HUES6 (cell line): ENCODE data around the gene ATF4.

Experiments used
- H3K27ac ChIP-seq: 2 replicates; pipeline ENCODE4 v1.7.0; 2013; ENCODE audit warnings: low read depth, mild to moderate bottlenecking, low read length, inconsistent platforms
- H3K27me3 ChIP-seq: 2 replicates; pipeline ENCODE4 v1.6.1; 2013; ENCODE audit warnings: low read length; ENCODE audit not compliant: control insufficient read depth, insufficient read depth
- H3K36me3 ChIP-seq: 2 replicates; pipeline ENCODE4 v1.6.1; 2013; ENCODE audit warnings: low read length; ENCODE audit not compliant: control insufficient read depth, insufficient read depth
- H3K4me1 ChIP-seq: 2 replicates; pipeline ENCODE4 v1.6.1; 2013; ENCODE audit warnings: low read length; ENCODE audit not compliant: control insufficient read depth, insufficient read depth
- H3K4me3 ChIP-seq: 2 replicates; pipeline ENCODE4 v1.5.1; 2013; ENCODE audit warnings: low read depth, low read length
- H3K9ac ChIP-seq: one replicate; pipeline ENCODE4 v1.6.1; 2013; ENCODE audit warnings: mild to moderate bottlenecking, low read length
- H3K9me3 ChIP-seq: 2 replicates; pipeline ENCODE4 v1.6.1; 2013; ENCODE audit warnings: low read depth, low read length; ENCODE audit not compliant: control insufficient read depth, insufficient read depth

Gene ATF4

GRCh38 chr22:39490135-39490798 lies 30.1 kb upstream of the ATF4 start:
- Histone ChIP-seq H3K36me3 (peaks cover 4% of the 10 kb centered on the region; the same call in 1 of the 2 replicates), H3K4me3 (no peak overlapping the region), H3K4me1 (no peaks in the 10 kb centered on the region), H3K27me3 (peaks cover 11% of the 10 kb centered on the region; the same call in 1 of the 2 replicates), H3K9ac (no peak overlapping the region), H3K9me3 (no peaks in the 10 kb centered on the region), H3K27ac (no peak overlapping the region)

GRCh38 chr22:39490966-39491680 lies 29.2 kb upstream of the ATF4 start:
- Histone ChIP-seq H3K4me3 (no peak overlapping the region), H3K9me3 (no peaks in the 10 kb centered on the region), H3K27me3 (peaks cover 11% of the 10 kb centered on the region; the same call in 1 of the 2 replicates), H3K4me1 (no peaks in the 10 kb centered on the region), H3K36me3 (peaks cover 4% of the 10 kb centered on the region; the same call in 1 of the 2 replicates), H3K9ac (no peak overlapping the region), H3K27ac (no peak overlapping the region)

- no peak overlapping the region for H3K27ac ChIP-seq
- peaks cover 11% of the 10 kb centered on the region; the same call in 1 of the 2 replicates for H3K27me3 ChIP-seq
- no peaks in the 10 kb centered on the region for H3K4me1 ChIP-seq
- H3K4me3 ChIP-seq = no peak overlapping the region
- H3K9me3 ChIP-seq = no peaks in the 10 kb centered on the region
- H3K36me3 ChIP-seq = peaks cover 4% of the 10 kb centered on the region; the same call in 1 of the 2 replicates
- H3K9ac ChIP-seq = no peak overlapping the region
Observed at GRCh38 chr22:39491696-39492095, 28.7 kb upstream of the ATF4 start.

GRCh38 chr22:39492186-39492585 lies 28.2 kb upstream of the ATF4 start:
- no peak overlapping the region for H3K4me3 ChIP-seq
- H3K4me1 ChIP-seq = no peaks in the 10 kb centered on the region
- peaks cover 12% of the 10 kb centered on the region for H3K27me3 ChIP-seq
- H3K27ac ChIP-seq = no peak overlapping the region
- H3K9ac ChIP-seq = no peak overlapping the region
- H3K36me3 ChIP-seq = peaks cover 4% of the 10 kb centered on the region; the same call in 1 of the 2 replicates
- H3K9me3 ChIP-seq = no peaks in the 10 kb centered on the region

- peaks cover 25% of the 10 kb centered on the region for H3K27me3 ChIP-seq
- no peaks in the 10 kb centered on the region for H3K9me3 ChIP-seq
- no peak overlapping the region for H3K27ac ChIP-seq
- H3K4me3 ChIP-seq = no peak overlapping the region
- H3K9ac ChIP-seq = no peak overlapping the region
- H3K4me1 ChIP-seq = peaks cover 2% of the 10 kb centered on the region; the same call in 1 of the 2 replicates
- H3K36me3 ChIP-seq = no peaks in the 10 kb centered on the region
Observed at GRCh38 chr22:39493759-39494158, 26.6 kb upstream of the ATF4 start.

GRCh38 chr22:39494471-39495120 lies 25.8 kb upstream of the ATF4 start:
- Histone ChIP-seq H3K9me3 (no peaks in the 10 kb centered on the region), H3K4me3 (no peak overlapping the region), H3K27me3 (peaks cover 30% of the 10 kb centered on the region), H3K36me3 (no peaks in the 10 kb centered on the region), H3K4me1 (peaks cover 3% of the 10 kb centered on the region; the same call in 1 of the 2 replicates), H3K27ac (no peak overlapping the region), H3K9ac (no peak overlapping the region)

- peaks cover 6% of the 10 kb centered on the region; the same call in 1 of the 2 replicates for H3K4me1 ChIP-seq
- H3K9me3 ChIP-seq = no peaks in the 10 kb centered on the region
- no peak overlapping the region for H3K27ac ChIP-seq
- H3K27me3 ChIP-seq = peaks cover 30% of the 10 kb centered on the region
- no peak overlapping the region for H3K9ac ChIP-seq
- no peaks in the 10 kb centered on the region for H3K36me3 ChIP-seq
- no peak overlapping the region for H3K4me3 ChIP-seq
Observed at GRCh38 chr22:39496131-39496838, 24.1 kb upstream of the ATF4 start.

GRCh38 chr22:39497429-39497828 lies 22.9 kb upstream of the ATF4 start:
- Histone ChIP-seq H3K4me3 (no peak overlapping the region), H3K9me3 (no peaks in the 10 kb centered on the region), H3K9ac (no peak overlapping the region), H3K4me1 (peaks cover 12% of the 10 kb centered on the region; the same call in 1 of the 2 replicates), H3K27ac (no peak overlapping the region), H3K36me3 (no peaks in the 10 kb centered on the region), H3K27me3 (peaks cover 30% of the 10 kb centered on the region)

- Histone ChIP-seq H3K9me3 (no peaks in the 10 kb centered on the region), H3K4me3 (no peak overlapping the region), H3K9ac (no peak overlapping the region), H3K36me3 (no peaks in the 10 kb centered on the region), H3K4me1 (peaks cover 18% of the 10 kb centered on the region), H3K27ac (no peak overlapping the region), H3K27me3 (peaks cover 33% of the 10 kb centered on the region)
Observed at GRCh38 chr22:39498368-39498767, 22.0 kb upstream of the ATF4 start.

- Histone ChIP-seq H3K4me1 (peaks cover 19% of the 10 kb centered on the region), H3K9me3 (no peaks in the 10 kb centered on the region), H3K27ac (no peak overlapping the region), H3K4me3 (no peak overlapping the region), H3K9ac (no peak overlapping the region), H3K36me3 (no peaks in the 10 kb centered on the region), H3K27me3 (peaks cover 33% of the 10 kb centered on the region)
Observed at GRCh38 chr22:39498802-39499201, 21.6 kb upstream of the ATF4 start.
